Hematopoietic multipotent progenitor cell treated with erythropoietin and hydrocortisone succinate and interleukin-3 and kit ligand, for 17 days (in vitro differentiated cells): ENCODE data around the gene SLC17A8.

ENCODE experiments used
- DNase-seq: peaks from one replicate; pipeline ENCODE4 v3.0.0-alpha.2; 2015; ENCODE audit warnings: low spot score

The SLC17A8 gene

GRCh38 chr12:100371146-100371545, 14.3 kb downstream of the SLC17A8 start:
- DNase-seq = no peak

- DNase-seq = no peak
These were observed 16.2 kb downstream of the SLC17A8 start for GRCh38 chr12:100372853-100373640.

GRCh38 chr12:100375038-100375735, 18.3 kb downstream of the SLC17A8 start:
- DNase-seq = no peak

- DNase-seq = no peak
These were observed 19.3 kb downstream of the SLC17A8 start for GRCh38 chr12:100376161-100376560.

- no peak for DNase-seq
These were observed 24.5 kb downstream of the SLC17A8 start for GRCh38 chr12:100381379-100381778.

GRCh38 chr12:100382338-100382737, 25.5 kb downstream of the SLC17A8 start:
- no peak for DNase-seq

GRCh38 chr12:100383586-100384558, 27.0 kb downstream of the SLC17A8 start:
- DNase-seq = no peak

- no peak for DNase-seq
These were observed 27.7 kb downstream of the SLC17A8 start for GRCh38 chr12:100384559-100384935.

- DNase-seq = no peak
These were observed 31.5 kb downstream of the SLC17A8 start for GRCh38 chr12:100388382-100388781.

GRCh38 chr12:100391856-100392255, 35.0 kb downstream of the SLC17A8 start:
- DNase-seq = no peak

- no peak for DNase-seq
These were observed 36.3 kb downstream of the SLC17A8 start for GRCh38 chr12:100393200-100393599.

- no peak for DNase-seq
These were observed 38.9 kb downstream of the SLC17A8 start for GRCh38 chr12:100395811-100396210.

- no peak for DNase-seq
These were observed 41.4 kb downstream of the SLC17A8 start for GRCh38 chr12:100398307-100398706.

- no peak for DNase-seq
These were observed 42.2 kb downstream of the SLC17A8 start for GRCh38 chr12:100399095-100399494.

GRCh38 chr12:100401660-100402059, 44.8 kb downstream of the SLC17A8 start:
- no peak for DNase-seq

- no peak for DNase-seq
These were observed 45.9 kb downstream of the SLC17A8 start for GRCh38 chr12:100402763-100403162.

GRCh38 chr12:100403446-100403845, 46.6 kb downstream of the SLC17A8 start:
- no peak for DNase-seq

- peak; percentile 34 for DNase-seq
These were observed 48.0 kb downstream of the SLC17A8 start for GRCh38 chr12:100404769-100405407.

- DNase-seq = no peak
These were observed 56.1 kb downstream of the SLC17A8 start for GRCh38 chr12:100413001-100413400.

- no peak for DNase-seq
These were observed 57.9 kb downstream of the SLC17A8 start for GRCh38 chr12:100414739-100415138.

- no peak for DNase-seq
These were observed 65.8 kb downstream of the SLC17A8 start for GRCh38 chr12:100422646-100423045.

GRCh38 chr12:100426145-100426544, 69.3 kb downstream of the SLC17A8 start:
- DNase-seq = no peak
